Fibroblast of lung (primary cell): ENCODE data around the gene ACOT8. TPM values are rescaled to one million over a fixed set of nuclear protein-coding genes. Genes with fewer than 3 reads are reported as not detected.

Source experiments
- DNase-seq, 2 donors: peaks; one replicate each; pipeline versions ENCODE4 v3.0.0 to v3.0.0-alpha.2; 2010; ENCODE audit warnings: low read depth in 2 of 2
- H2AFZ ChIP-seq: 2 replicates; pipeline ENCODE4 v1.5.1; 2012; ENCODE audit warnings: low read length, control low read depth, inconsistent platforms
- H3K27ac ChIP-seq: 2 replicates; pipeline ENCODE4 v1.5.1; 2011; ENCODE audit warnings: low read length, control low read depth; ENCODE audit not compliant: insufficient read depth
- H3K27me3 ChIP-seq: 2 replicates; pipeline ENCODE4 v1.5.1; 2011; ENCODE audit warnings: mild to moderate bottlenecking, low read length; ENCODE audit not compliant: control insufficient read depth, insufficient read depth
- H3K36me3 ChIP-seq: 2 replicates; pipeline ENCODE4 v1.5.1; 2011; ENCODE audit warnings: low read length; ENCODE audit not compliant: control insufficient read depth, insufficient read depth
- H3K4me1 ChIP-seq: 2 replicates; pipeline ENCODE4 v1.5.1; 2011; ENCODE audit warnings: low read length; ENCODE audit not compliant: control insufficient read depth, insufficient read depth; ENCODE audit errors: extremely low read depth
- H3K4me2 ChIP-seq: 2 replicates; pipeline ENCODE4 v1.5.1; 2011; ENCODE audit warnings: low read length, control low read depth; ENCODE audit not compliant: insufficient read depth; ENCODE audit errors: extremely low read depth
- H3K4me3 ChIP-seq, 4 experiments: fragments of 200-600 bp in 1 of 4; sonication (generic) in 1 of 4; replicated peaks in 1 of 4; 2 replicates each; pipeline ENCODE4 v1.5.1; 2011 to 2016; ENCODE audit warnings: low read length in 4 of 4, low read depth in 3 of 4, mild to moderate bottlenecking in 3 of 4, control low read depth in 2 of 4, inconsistent platforms in 1 of 4, mixed read lengths in 1 of 4; ENCODE audit not compliant: insufficient read depth in 1 of 4; ENCODE audit errors: control extremely low read depth in 1 of 4
- H3K79me2 ChIP-seq: 2 replicates; pipeline ENCODE4 v1.5.1; 2012; ENCODE audit warnings: mild to moderate bottlenecking, low read length, inconsistent platforms; ENCODE audit not compliant: control insufficient read depth, insufficient read depth
- H3K9ac ChIP-seq: 2 replicates; pipeline ENCODE4 v1.5.1; 2011; ENCODE audit warnings: mild to moderate bottlenecking, low read length, control low read depth; ENCODE audit not compliant: insufficient read depth
- H3K9me3 ChIP-seq: 2 replicates; pipeline ENCODE4 v1.5.1; 2012; ENCODE audit warnings: low read depth, low read length; ENCODE audit not compliant: control insufficient read depth, insufficient read depth
- H4K20me1 ChIP-seq: 2 replicates; pipeline ENCODE4 v1.5.1; 2011; ENCODE audit warnings: low read length; ENCODE audit not compliant: control insufficient read depth, insufficient read depth; ENCODE audit errors: extremely low read depth
- CTCF ChIP-seq, 2 donors: IDR thresholded peaks in 1 of 2; conservative IDR thresholded peaks in 1 of 2; 1 replicate in 1 of 2; 2 replicates in 1 of 2; pipeline ENCODE4 v1.5.1; 2011 to 2012; ENCODE audit warnings: low read length in 2 of 2, control low read depth in 1 of 2, inconsistent platforms in 1 of 2, low read depth in 1 of 2, mild to moderate bottlenecking in 1 of 2
- EZH2 ChIP-seq: IDR thresholded peaks from 2 replicates; pipeline ENCODE4 v1.5.1; 2012; ENCODE audit warnings: low read length, control low read depth, mild to moderate bottlenecking; ENCODE audit errors: missing control alignments
- polyA plus RNA-seq, 2 donors: library from polyadenylated mRNA; depleted of rRNA in 1 of 2; stranded (reverse) in 1 of 2; unstranded in 1 of 2; fragments of >200 nt; gene quantifications; 2 replicates each; pipeline ENCODE4 v1.2.1, GENCODE V29; 2011 to 2012; ENCODE audit warnings: missing spikeins in 1 of 2
- total RNA-seq: library from RNA; depleted of rRNA; stranded (reverse); fragments of >200 nt; gene quantifications from 2 replicates; pipeline ENCODE4 v1.2.1, GENCODE V29; 2014

The ACOT8 gene
- total and polyA plus RNA-seq, 2 donors (not counting 1 experiment from before 2014, with no cell fraction given) = 18.0 to 44.4 TPM

- DNase-seq = peak in 1 of 2 donors; percentile 58
- Histone ChIP-seq H3K9me3 (no peaks in the 10 kb centered on the region), H3K27me3 (peaks cover 5% of the 10 kb centered on the region), H3K36me3 (no peaks in the 10 kb centered on the region), H3K9ac (no peak overlapping the region), H4K20me1 (no peaks in the 10 kb centered on the region), H3K4me1 (peaks cover 15% of the 10 kb centered on the region), H3K79me2 (no peaks in the 10 kb centered on the region), H3K4me3 (no peak overlapping the region), H3K4me2 (no peak overlapping the region), H3K27ac (peak overlapping the region; percentile 34), H2AFZ (peak overlapping the region; percentile 68)
- TF ChIP-seq CTCF (conservative IDR thresholded peaks at IDR 0.05 in 1 of 2, IDR thresholded peaks at IDR 0.05 in 1 of 2; ENCODE audit: low read depth in 1 of 2, low read length in 2 of 2) = no peak
- TF ChIP-seq EZH2 = no peak
Measured at GRCh38 chr20:45826381-45827019, 30.7 kb downstream of the ACOT8 start.

GRCh38 chr20:45823949-45824835 lies 33.0 kb downstream of the ACOT8 start:
- Histone ChIP-seq H3K9ac (no peak overlapping the region), H3K4me3 (no peak overlapping the region), H3K79me2 (no peaks in the 10 kb centered on the region), H3K27me3 (peaks cover 5% of the 10 kb centered on the region), H3K27ac (no peak overlapping the region), H3K4me1 (peaks cover 15% of the 10 kb centered on the region), H3K36me3 (no peaks in the 10 kb centered on the region), H3K9me3 (no peaks in the 10 kb centered on the region), H3K4me2 (peak overlapping the region; percentile 51), H4K20me1 (no peaks in the 10 kb centered on the region), H2AFZ (peak overlapping the region; percentile 10)
- DNase-seq = peak; percentile 31 to 45
- TF ChIP-seq EZH2 (no peak), CTCF (conservative IDR thresholded peaks at IDR 0.05 in 1 of 2, IDR thresholded peaks at IDR 0.05 in 1 of 2; ENCODE audit: low read depth in 1 of 2, low read length in 2 of 2) (peak; percentile 23 to 49)

- no peak for TF ChIP-seq CTCF (conservative IDR thresholded peaks at IDR 0.05 in 1 of 2, IDR thresholded peaks at IDR 0.05 in 1 of 2; ENCODE audit: low read depth in 1 of 2, low read length in 2 of 2)
- TF ChIP-seq EZH2 = no peak
- peaks cover 19% of the 10 kb centered on the region for H3K4me1 ChIP-seq
- no peak overlapping the region for H3K9ac ChIP-seq
- H3K9me3 ChIP-seq = no peaks in the 10 kb centered on the region
- H4K20me1 ChIP-seq = no peaks in the 10 kb centered on the region
- peak in 1 of 2 donors; percentile 26 for DNase-seq
- no peak overlapping the region for H2AFZ ChIP-seq
- H3K79me2 ChIP-seq = no peaks in the 10 kb centered on the region
- H3K4me3 ChIP-seq = no peak overlapping the region
- peak overlapping the region; percentile 48 for H3K4me2 ChIP-seq
- no peak overlapping the region for H3K27ac ChIP-seq
- H3K36me3 ChIP-seq = no peaks in the 10 kb centered on the region
- peaks cover 5% of the 10 kb centered on the region for H3K27me3 ChIP-seq
Measured at GRCh38 chr20:45822857-45823256, 34.3 kb downstream of the ACOT8 start.
